Kidney (tissue), 14 donors: ENCODE results near the gene POLR2I. TPM values are rescaled to one million over a fixed set of nuclear protein-coding genes. Genes with fewer than 3 reads are reported as not detected.
A peak's percentile ranks its signal among the peaks of the same experiment; 100 is the strongest.

ENCODE experiments used
- DNase-seq, 5 donors: peaks; one replicate each; pipeline ENCODE4 v3.0.0-alpha.2; 2013 to 2020
- FAIRE-seq: peaks from 2 replicates; lab custom pipeline; 2012; peaks lifted over from hg19 to GRCh38; lab: Jason Lieb, UNC
- H3K27ac ChIP-seq, 2 donors: one replicate each; pipeline ENCODE4 v1.7.0; 2013; ENCODE audit warnings: low read depth in 2 of 2, low read length in 2 of 2, inconsistent platforms in 1 of 2
- H3K27me3 ChIP-seq: one replicate; pipeline ENCODE4 v1.7.1; 2013; ENCODE audit warnings: low read length, inconsistent platforms; ENCODE audit not compliant: control insufficient read depth, insufficient read depth
- H3K36me3 ChIP-seq, 3 donors: one replicate each; pipeline versions ENCODE4 v1.7.0 to v1.7.1; 2013; ENCODE audit warnings: low read length in 3 of 3, control low read depth in 1 of 3, inconsistent platforms in 1 of 3; ENCODE audit not compliant: insufficient read depth in 3 of 3, control insufficient read depth in 2 of 3
- H3K4me1 ChIP-seq, 3 donors: one replicate each; pipeline versions ENCODE4 v1.7.0 to v1.7.1; 2013; ENCODE audit warnings: low read length in 3 of 3, inconsistent platforms in 1 of 3, low read depth in 1 of 3; ENCODE audit not compliant: control insufficient read depth in 2 of 3, insufficient read depth in 2 of 3
- H3K4me3 ChIP-seq, 3 donors: one replicate each; pipeline versions ENCODE4 v1.7.0 to v1.8.1; 2013; ENCODE audit warnings: low read length in 3 of 3, control low read depth in 1 of 3, inconsistent platforms in 1 of 3
- H3K9ac ChIP-seq, 3 donors: one replicate each; pipeline versions ENCODE4 v1.7.0 to v1.7.1; 2013; ENCODE audit warnings: low read length in 3 of 3, control low read depth in 1 of 3, inconsistent platforms in 1 of 3
- H3K9me3 ChIP-seq, 3 donors: one replicate each; pipeline versions ENCODE4 v1.7.0 to v1.7.1; 2013; ENCODE audit warnings: low read length in 3 of 3, control low read depth in 1 of 3, inconsistent platforms in 1 of 3; ENCODE audit not compliant: control insufficient read depth in 2 of 3, insufficient read depth in 1 of 3
- intact Hi-C: fragments of 100-400 bp; cut with DNase I; formaldehyde crosslinking; loops from one replicate; pipeline ENCODE4 v1.11.1; 2022
- polyA plus RNA-seq: library from polyadenylated mRNA; stranded (reverse); fragments of 350-450 nt; fragmentation: Illumina TruSeq; extraction: RNeasy Lipid Tissue Mini Kit (QIAGEN cat#74804); gene quantifications from one replicate; pipeline ENCODE4 v1.2.3, GENCODE V29; 2014; ENCODE audit warnings: low read depth, low replicate concordance; ENCODE audit not compliant: insufficient read depth
- total RNA-seq: library from RNA; stranded (reverse); fragmentation: NEBNext Ultra II Directional; extraction: Animal tissue kit (Norgen Biotek cat#: 25700); gene quantifications from one replicate; pipeline ENCODE4 v1.2.1, GENCODE V29; 2021
- TF ChIP-seq, protein P1 (sequence below): IDR thresholded peaks from 3 replicates; pipeline ENCODE4 v1.5.1; 2012; ENCODE audit warnings: mild to moderate bottlenecking, moderate library complexity, borderline replicate concordance; ENCODE audit not compliant: insufficient read depth; ENCODE audit errors: extremely low read depth
- donor health status: control.
- donor health status: control.
- donor health status: control.
- donor health status: control.
- donor health status: control.
- donor health status: DM: yes; HTN: yes; CAD: no.
- donor health status: Normal renal cell carcinoma (clear cell type).

POLR2I gene
- total and polyA plus RNA-seq, 2 donors from 2014 or later = 59.9 to 119 TPM

DNA sequence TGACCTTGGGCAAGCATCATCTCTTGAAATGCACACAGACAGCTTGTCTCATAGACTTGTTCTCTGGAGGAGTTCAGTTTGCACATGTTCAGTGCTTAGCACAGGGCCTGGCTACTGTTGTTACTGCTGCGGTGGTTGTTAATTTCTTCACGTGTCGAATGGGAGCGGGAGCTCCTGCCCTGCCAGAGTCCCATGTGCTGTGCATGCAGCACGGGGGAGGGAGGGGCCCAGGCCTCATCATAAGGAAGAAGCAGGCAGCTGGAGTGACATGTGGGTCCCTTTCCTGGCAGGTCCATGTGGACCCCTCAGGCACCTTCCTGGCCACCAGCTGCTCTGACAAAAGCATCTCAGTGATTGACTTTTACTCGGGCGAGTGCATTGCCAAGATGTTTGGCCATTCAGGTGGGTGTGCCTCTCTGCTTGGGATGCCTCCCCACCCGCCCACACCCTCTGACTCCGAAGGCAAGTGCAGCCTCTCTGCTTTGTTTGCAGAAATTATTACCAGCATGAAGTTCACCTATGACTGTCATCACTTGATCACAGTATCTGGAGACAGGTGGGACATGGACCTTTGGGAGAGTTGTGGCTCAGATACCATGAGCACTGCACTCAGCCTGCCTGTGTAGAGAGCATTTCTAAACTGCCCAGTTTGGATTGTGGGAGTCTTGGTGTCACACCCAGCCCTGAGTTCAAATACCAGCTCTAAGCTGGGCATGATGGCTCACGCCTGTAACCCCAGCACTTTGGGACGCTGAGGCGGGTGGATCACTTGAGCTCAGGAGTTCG is 23.6 kb downstream of the POLR2I start:
- Histone ChIP-seq H3K36me3 (no peaks in the 10 kb centered on the region), H3K9me3 (no peaks in the 10 kb centered on the region), H3K9ac (no peak overlapping the region), H3K4me1 (no peaks in the 10 kb centered on the region), H3K27me3 (no peaks in the 10 kb centered on the region), H3K4me3 (no peak overlapping the region), H3K27ac (no peak overlapping the region)
- no peak for FAIRE-seq
- intact Hi-C loops = no loop called here
- peak in 1 of 5 donors; percentile 5 for DNase-seq
- TF ChIP-seq, protein P1, sequence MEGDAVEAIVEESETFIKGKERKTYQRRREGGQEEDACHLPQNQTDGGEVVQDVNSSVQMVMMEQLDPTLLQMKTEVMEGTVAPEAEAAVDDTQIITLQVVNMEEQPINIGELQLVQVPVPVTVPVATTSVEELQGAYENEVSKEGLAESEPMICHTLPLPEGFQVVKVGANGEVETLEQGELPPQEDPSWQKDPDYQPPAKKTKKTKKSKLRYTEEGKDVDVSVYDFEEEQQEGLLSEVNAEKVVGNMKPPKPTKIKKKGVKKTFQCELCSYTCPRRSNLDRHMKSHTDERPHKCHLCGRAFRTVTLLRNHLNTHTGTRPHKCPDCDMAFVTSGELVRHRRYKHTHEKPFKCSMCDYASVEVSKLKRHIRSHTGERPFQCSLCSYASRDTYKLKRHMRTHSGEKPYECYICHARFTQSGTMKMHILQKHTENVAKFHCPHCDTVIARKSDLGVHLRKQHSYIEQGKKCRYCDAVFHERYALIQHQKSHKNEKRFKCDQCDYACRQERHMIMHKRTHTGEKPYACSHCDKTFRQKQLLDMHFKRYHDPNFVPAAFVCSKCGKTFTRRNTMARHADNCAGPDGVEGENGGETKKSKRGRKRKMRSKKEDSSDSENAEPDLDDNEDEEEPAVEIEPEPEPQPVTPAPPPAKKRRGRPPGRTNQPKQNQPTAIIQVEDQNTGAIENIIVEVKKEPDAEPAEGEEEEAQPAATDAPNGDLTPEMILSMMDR = no peak

DNA sequence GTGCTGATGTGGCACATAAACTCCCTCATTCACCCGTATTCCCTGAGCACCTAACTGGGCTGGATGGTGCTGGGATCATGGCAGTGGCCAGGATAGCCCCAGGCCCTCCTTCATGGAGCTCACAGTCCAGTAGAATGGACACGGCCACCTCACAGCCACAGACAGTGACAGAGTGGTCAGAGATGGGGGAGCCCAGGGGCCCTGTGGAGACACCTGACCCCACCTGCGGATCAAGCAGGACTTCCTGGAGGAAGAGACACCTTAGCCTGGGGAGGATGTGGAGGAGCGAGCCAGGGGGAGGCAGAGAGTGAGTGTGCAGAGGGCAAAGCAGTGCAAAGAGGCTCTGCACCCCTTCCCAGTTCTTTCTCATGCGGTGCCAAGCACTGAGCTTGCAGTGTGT is 24.8 kb downstream of the POLR2I start:
- FAIRE-seq (no peak), DNase-seq (no peak)
- Histone ChIP-seq H3K4me3 (no peak overlapping the region), H3K9me3 (no peaks in the 10 kb centered on the region), H3K36me3 (no peaks in the 10 kb centered on the region), H3K4me1 (no peaks in the 10 kb centered on the region), H3K9ac (no peak overlapping the region), H3K27ac (no peak overlapping the region), H3K27me3 (no peaks in the 10 kb centered on the region)
- TF ChIP-seq, protein P1 = no peak
- intact Hi-C loops = no loop called here

DNA sequence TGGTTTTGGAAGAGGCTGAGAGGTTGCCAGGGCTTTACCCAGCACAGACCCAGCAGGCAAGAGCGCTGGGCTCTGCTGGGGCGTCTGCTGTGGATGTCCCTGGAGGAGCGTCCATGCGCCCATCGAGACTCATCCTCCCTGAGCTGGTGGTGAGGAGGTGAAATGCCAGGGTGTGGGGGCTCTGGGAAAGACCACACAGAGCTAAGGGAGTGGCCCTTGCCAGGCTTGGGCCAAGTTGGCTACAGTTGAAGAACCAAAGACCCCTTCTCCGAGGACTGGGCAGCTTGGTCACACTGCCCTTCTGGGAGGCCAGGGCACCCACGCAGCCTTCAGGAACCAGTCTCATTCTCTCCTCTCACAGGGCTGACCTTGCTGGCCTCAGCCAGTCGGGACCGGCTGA is 28.3 kb downstream of the POLR2I start:
- Histone ChIP-seq H3K27ac (no peak overlapping the region), H3K4me1 (no peaks in the 10 kb centered on the region), H3K27me3 (no peaks in the 10 kb centered on the region), H3K9ac (no peak overlapping the region), H3K4me3 (no peak overlapping the region), H3K36me3 (no peaks in the 10 kb centered on the region), H3K9me3 (no peaks in the 10 kb centered on the region)
- FAIRE-seq (no peak), DNase-seq (no peak)
- TF ChIP-seq, protein P1 = no peak
- intact Hi-C loops = no loop called here
